Breast epithelium (tissue), 4 donors: Measurements from ENCODE around the gene LYL1. TPM values are rescaled to one million over a fixed set of nuclear protein-coding genes. Genes with fewer than 3 reads are reported as not detected.
A peak's percentile ranks its signal among the peaks of the same experiment; 100 is the strongest.
"Not testable (repeated sequence)": the region's sequence is repeated elsewhere in the genome, so short reads cannot be mapped to it uniquely, and the experiment has no call there.

Experiments used
- DNase-seq, 2 donors: peaks; one replicate each; pipeline ENCODE4 v3.0.0-alpha.2; 2019; ENCODE audit warnings: low spot score in 2 of 2
- H3K27ac ChIP-seq, 2 donors: fragments of 200-600 bp; sonication (generic) in 1 of 2; one replicate each; pipeline ENCODE4 v1.5.1; 2016 to 2019; ENCODE audit warnings: mild to moderate bottlenecking in 1 of 2
- H3K27me3 ChIP-seq, 2 donors: fragments of 200-600 bp; sonication (generic) in 1 of 2; one replicate each; pipeline versions ENCODE4 v1.5.1 to v1.6.0; 2017 to 2019; ENCODE audit warnings: control low read depth in 1 of 2, mild to moderate bottlenecking in 1 of 2
- H3K36me3 ChIP-seq: fragments of 200-600 bp; one replicate; pipeline ENCODE4 v1.5.1; 2019
- H3K4me1 ChIP-seq, 2 donors: fragments of 200-600 bp; sonication (generic); one replicate each; pipeline ENCODE4 v1.5.1; 2016 to 2019; ENCODE audit warnings: control low read depth in 1 of 2
- H3K4me3 ChIP-seq, 3 donors: fragments of 200-600 bp; sonication (generic); 1 replicate in 2 of 3; 2 replicates in 1 of 3; pipeline ENCODE4 v1.5.1; 2016 to 2019; ENCODE audit warnings: mild to moderate bottlenecking in 3 of 3, moderate library complexity in 2 of 3
- H3K9me3 ChIP-seq, 2 donors: fragments of 200-600 bp; sonication (generic) in 1 of 2; one replicate each; pipeline ENCODE4 v1.5.1; 2016 to 2019; ENCODE audit warnings: control low read depth in 1 of 2
- POLR2A ChIP-seq: fragments of 450-650 bp; IDR thresholded peaks from one replicate; pipeline ENCODE4 v1.6.1; 2016; ENCODE audit warnings: antibody characterized with exemption, mild to moderate bottlenecking, moderate library complexity
- POLR2AphosphoS5 ChIP-seq, 3 donors: sonication (generic); formaldehyde crosslinking; IDR thresholded peaks; one replicate each; pipeline ENCODE4 v1.6.1; 2017; ENCODE audit warnings: antibody characterized with exemption in 3 of 3
- intact Hi-C: fragments of 100-400 bp; cut with DNase I; formaldehyde crosslinking; loops from one replicate; pipeline ENCODE4 v1.15.1; 2023; ENCODE audit warnings: low total_unique reads
- total RNA-seq, 3 donors: library from RNA; depleted of rRNA; stranded (reverse); fragments of >200 nt; gene quantifications; one replicate each; pipeline ENCODE4 v1.1.0, GENCODE V29; 2016
- TF ChIP-seq, protein P1 (sequence below), 3 donors: fragments of 450-650 bp; IDR thresholded peaks; one replicate each; pipeline ENCODE4 v1.5.1; 2016 to 2017; ENCODE audit warnings: antibody characterized with exemption in 3 of 3, mild to moderate bottlenecking in 3 of 3, moderate library complexity in 3 of 3

Gene LYL1
- total RNA-seq, 3 donors from 2014 or later = 7.0 to 21.0 (median 9.2) TPM

- Histone ChIP-seq H3K4me1 (peaks cover 0 to 5% of the 10 kb centered on the region in 2 donors), H3K27me3 (no peaks in the 10 kb centered on the region), H3K9me3 (no peaks in the 10 kb centered on the region), H3K4me3 (peak overlapping the region; percentile 72 to 84 (median 77)), H3K36me3 (no peaks in the 10 kb centered on the region), H3K27ac (peak overlapping the region; percentile 99 to 100)
- peak in 1 of 2 donors; percentile 32 for DNase-seq
- intact Hi-C loops = no loop called here
- TF ChIP-seq, protein P1, sequence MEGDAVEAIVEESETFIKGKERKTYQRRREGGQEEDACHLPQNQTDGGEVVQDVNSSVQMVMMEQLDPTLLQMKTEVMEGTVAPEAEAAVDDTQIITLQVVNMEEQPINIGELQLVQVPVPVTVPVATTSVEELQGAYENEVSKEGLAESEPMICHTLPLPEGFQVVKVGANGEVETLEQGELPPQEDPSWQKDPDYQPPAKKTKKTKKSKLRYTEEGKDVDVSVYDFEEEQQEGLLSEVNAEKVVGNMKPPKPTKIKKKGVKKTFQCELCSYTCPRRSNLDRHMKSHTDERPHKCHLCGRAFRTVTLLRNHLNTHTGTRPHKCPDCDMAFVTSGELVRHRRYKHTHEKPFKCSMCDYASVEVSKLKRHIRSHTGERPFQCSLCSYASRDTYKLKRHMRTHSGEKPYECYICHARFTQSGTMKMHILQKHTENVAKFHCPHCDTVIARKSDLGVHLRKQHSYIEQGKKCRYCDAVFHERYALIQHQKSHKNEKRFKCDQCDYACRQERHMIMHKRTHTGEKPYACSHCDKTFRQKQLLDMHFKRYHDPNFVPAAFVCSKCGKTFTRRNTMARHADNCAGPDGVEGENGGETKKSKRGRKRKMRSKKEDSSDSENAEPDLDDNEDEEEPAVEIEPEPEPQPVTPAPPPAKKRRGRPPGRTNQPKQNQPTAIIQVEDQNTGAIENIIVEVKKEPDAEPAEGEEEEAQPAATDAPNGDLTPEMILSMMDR (IDR thresholded peaks at IDR 0.05) = no peak
- TF ChIP-seq POLR2A = no peak
- no peak for TF ChIP-seq POLR2AphosphoS5 (IDR thresholded peaks at IDR 0.05)
These were observed 47.0 kb upstream of the LYL1 start for GRCh38 chr19:13149628-13150186.

- H3K9me3 ChIP-seq, H3K27me3 ChIP-seq, H3K4me1 ChIP-seq, H3K36me3 ChIP-seq, intact Hi-C loops: not testable (repeated sequence)
- peak in 1 of 2 donors; percentile 46 for DNase-seq
- H3K27ac ChIP-seq = peak overlapping the region; percentile 99 to 100
- H3K4me3 ChIP-seq = peak overlapping the region; percentile 72 to 84 (median 77)
These were observed 46.5 kb upstream of the LYL1 start for GRCh38 chr19:13149173-13149627.

DNA sequence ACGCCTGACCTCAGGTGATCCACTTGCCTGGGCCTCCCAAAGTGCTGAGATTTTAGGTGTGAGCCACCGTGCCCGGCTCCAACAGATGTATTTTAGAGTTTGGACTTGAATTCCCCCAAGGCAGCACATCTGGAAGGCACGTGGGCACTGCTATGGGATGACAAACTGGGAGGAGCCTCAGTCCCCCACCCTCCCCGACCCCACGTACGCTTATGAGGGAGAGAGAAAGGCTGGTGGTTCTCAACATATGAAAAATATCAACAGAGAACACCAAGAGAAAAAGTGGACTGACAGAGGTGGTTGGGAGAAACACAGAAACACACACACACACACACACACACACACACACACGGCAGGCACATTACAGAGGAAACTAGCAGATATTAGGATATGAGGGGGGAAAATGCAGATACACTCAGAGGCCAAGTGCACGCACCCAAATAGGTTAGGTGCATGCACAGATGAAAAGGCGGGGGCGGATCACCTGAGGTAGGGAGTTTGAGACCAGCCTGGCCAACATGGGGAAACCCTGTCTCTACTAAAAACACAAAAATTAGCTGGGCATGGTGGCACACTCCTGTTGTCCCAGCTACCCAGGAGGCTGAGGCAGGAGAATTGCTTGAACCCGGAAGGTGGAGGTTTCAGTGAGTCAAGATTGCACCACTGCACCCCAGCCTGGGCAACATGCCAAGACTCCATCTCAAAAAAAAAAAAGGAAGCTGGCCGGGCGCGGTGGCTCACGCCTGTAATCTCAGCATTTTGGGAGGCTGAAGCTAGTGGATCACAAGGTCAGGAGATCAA lies 44.3 kb upstream of the LYL1 start:
- H3K9me3 ChIP-seq = no peaks in the 10 kb centered on the region
- H3K27ac ChIP-seq = no peak overlapping the region
- no peak overlapping the region for H3K4me3 ChIP-seq
- intact Hi-C loops = loop anchor here (1.0 kb wide), 1 partner anchor 11 kb away; no protein-coding TSS in a partner anchor
- H3K4me1 ChIP-seq = peaks cover 0 to 5% of the 10 kb centered on the region in 2 donors
- H3K27me3 ChIP-seq = no peaks in the 10 kb centered on the region
- H3K36me3 ChIP-seq = no peaks in the 10 kb centered on the region
- TF ChIP-seq, protein P1 (IDR thresholded peaks at IDR 0.05) = no peak
- TF ChIP-seq POLR2AphosphoS5 (IDR thresholded peaks at IDR 0.05) (no peak), POLR2A (no peak)
- no peak for DNase-seq

- H3K36me3 ChIP-seq = peaks cover 5% of the 10 kb centered on the region
- no peaks in the 10 kb centered on the region for H3K9me3 ChIP-seq
- intact Hi-C loops = no loop called here
- no peak for DNase-seq
- H3K27ac ChIP-seq = peak overlapping the region in 1 of 2 donors; percentile 38
- H3K27me3 ChIP-seq = no peaks in the 10 kb centered on the region
- TF ChIP-seq, protein P1 (IDR thresholded peaks at IDR 0.05) = no peak
- TF ChIP-seq POLR2AphosphoS5 (IDR thresholded peaks at IDR 0.05) (no peak), POLR2A (no peak)
- H3K4me1 ChIP-seq = no peaks in the 10 kb centered on the region
- no peak overlapping the region for H3K4me3 ChIP-seq
These were observed 37.1 kb upstream of the LYL1 start for GRCh38 chr19:13139633-13140311.

GRCh38 chr19:13138916-13139198 lies 36.2 kb upstream of the LYL1 start:
- intact Hi-C loops = no loop called here
- H3K4me3 ChIP-seq = no peak overlapping the region
- H3K27me3 ChIP-seq = no peaks in the 10 kb centered on the region
- TF ChIP-seq, protein P1 (IDR thresholded peaks at IDR 0.05) = no peak
- TF ChIP-seq POLR2A = no peak
- no peak for TF ChIP-seq POLR2AphosphoS5 (IDR thresholded peaks at IDR 0.05)
- H3K9me3 ChIP-seq = no peaks in the 10 kb centered on the region
- DNase-seq = no peak
- H3K4me1 ChIP-seq = no peaks in the 10 kb centered on the region
- H3K36me3 ChIP-seq = peaks cover 5% of the 10 kb centered on the region
- no peak overlapping the region for H3K27ac ChIP-seq
